ENCODE results near the gene CCDC149.

The CCDC149 gene

DNA sequence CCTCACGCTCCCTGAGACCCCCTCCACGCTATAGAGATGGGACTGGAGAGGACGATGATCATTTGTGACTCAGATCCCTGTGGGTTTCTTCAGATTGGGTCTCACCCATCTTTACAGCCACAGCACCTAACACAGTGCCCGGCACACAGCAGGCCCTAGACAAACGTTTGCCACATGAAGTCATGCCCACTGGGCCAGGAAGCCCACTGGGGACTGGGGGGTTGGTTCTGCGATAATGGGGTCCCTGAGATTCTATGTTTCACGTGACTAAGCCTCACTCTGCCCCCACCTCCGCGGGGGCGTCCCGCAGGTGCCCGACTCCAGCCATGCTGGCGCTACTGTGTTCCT is 113.7 kb downstream of the CCDC149 start:
- no peak for DNase-seq

DNA sequence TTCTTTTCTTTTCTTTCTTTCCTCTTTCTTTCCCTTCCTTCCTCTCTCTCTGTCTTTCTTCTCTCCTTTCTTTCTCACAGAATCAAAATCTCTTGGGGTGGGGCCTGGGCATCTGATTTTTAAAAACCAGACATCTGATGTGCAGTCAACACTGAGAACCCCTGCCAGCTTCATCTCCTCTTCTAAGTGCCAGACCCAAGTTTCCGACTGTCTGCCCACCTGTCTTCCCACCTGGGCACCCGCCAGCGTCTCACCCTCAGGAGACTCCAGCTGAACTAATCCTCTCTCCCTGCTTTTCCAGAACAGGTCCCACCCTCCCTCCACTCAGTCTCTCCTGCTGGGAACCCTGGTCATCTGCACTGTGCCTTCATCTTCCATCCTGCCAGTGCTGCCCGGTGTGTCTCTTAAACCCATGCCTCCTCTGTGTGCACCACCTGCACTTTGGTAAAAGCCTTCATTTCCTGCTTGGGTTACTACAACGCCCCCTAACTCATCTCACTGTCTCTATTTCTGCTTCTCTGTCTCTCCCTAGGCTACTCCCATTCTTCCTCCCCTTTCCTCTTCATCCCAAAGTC is 114.7 kb downstream of the CCDC149 start:
- no peak for DNase-seq

DNA sequence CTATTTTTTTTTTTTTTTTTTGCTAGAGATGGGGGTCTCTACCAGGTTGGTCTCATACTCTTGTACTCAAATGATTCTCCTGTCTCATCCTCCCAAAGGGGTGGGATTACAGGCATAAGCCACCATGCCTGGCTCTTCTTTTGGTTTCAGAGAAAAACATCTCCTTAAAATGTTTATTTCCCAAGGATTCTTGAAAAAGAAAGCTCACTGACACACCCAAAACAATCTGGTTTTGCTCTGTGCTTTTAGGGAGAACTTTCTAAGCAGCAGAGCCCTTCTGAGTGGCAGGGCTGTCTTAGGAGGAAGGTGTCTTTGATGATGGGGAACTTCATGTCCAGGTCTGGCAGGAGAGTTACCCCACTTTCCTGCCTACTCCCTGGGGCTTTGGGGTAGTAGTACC is 116.2 kb downstream of the CCDC149 start:
- no peak for DNase-seq

DNA sequence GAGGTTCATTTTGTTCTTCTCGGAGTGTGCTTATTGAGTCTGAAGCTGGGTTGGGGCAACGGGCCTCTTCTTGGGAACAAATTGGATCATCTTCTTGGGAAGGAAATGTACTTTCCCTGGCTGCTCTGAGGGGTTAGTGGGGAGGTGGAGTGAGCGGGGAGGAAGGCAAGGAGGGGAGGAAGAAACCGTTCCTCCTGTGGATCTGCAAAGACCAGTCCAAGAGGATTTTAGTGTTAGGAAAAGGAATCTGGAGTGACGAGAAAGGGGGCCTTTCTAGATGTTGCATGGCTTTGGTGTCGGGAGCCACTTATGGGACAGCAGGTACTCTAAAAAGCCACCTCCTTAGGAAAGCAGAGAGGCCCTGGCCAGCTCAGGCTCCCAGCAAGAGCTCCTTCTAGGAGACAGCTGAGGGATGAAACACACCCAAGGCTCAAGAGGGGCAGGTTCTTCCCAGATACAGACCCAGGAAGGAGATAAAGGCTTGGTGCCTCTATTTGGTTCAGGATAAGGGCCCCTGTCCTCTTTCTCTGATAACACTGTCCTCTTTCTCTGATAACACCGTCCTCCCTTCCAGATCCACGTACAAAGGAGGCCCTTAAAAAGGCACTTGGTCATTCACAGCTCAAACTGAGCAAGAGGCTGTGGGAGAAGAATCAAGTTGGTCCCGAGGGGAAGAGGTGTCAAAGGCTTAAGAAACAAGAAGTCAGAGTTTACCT is 117.0 kb downstream of the CCDC149 start:
- no peak for DNase-seq

DNA sequence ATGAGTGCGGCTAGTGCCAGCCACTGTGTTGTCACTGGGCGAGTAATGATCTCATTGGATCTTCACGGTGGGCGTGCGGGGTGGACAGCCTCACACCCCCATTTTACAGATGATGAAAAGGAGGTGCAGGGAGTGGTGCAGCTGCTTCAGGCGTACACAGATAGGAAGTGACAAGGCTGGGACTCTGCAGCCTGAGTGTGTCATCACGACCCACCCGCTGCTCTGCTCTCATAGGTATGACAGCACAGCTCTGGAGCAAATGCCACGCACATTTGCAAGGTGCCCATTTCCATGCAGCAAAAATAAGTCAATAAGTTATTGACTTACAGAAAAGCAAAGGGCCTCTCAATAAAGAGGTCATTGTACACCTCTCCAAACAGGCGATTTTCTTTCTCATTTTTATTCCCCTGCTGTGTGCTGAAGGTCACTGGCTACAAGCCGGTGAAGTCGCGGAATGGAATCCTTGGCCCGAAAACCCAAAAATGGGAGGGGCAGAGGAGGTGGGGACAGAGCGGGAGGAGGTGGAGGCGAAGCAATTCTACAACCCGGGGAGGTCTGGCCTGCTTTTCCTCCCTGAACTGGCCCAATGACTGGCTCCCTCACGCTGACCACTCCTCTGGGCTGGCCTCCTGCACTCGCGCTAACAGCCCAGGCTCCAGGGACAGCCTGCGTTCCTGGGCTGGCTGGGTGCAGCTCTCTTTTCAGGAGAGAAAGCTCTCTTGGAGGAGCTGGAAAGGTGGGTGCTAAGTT is 117.8 kb downstream of the CCDC149 start, which contains the start of gene SOD3:
Gene SOD3, plus strand, starts transcription at position 658 of the 750 bp plus-strand sequence. CDS start 3,949 bp downstream, outside the sequence.
- DNase-seq, result no peak

DNA sequence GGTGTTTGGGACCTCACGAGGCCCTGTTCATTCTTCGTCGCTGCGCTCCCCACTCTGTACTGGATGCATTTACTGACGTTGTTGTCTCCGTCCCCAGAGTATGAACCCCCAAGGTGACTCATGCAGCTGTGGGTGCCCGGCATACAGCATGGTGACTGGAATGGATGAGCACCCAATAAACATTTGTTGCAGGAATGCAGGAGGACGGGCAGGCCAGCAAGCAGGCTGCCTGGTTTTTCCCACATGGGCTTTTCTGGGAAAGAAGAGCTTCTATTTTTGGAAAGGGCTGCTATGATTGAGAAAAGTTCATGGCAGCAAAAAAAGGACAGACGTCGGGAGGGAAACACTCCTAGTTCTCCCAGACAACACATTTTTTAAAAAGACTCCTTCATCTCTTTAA is 118.4 kb downstream of the CCDC149 start:
- DNase-seq, result no peak

DNA sequence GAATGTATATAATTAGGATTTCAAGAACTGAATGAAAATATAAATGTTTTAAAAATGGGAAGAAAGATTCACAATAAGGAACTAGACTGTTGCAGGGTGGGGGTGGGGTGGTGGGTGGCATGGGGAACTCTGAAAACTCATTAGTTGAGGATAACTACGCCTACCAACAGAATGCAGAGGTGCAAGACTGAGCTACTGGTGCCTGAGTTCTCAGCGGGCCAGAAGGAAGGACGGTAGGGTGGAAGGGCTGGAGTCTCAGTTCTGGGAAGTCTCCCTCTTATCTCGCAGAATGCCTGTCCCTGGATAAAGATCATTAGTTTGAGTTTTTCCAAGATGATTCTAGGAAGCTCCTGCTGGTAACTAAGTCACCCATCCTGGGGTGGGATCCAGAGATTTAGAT is 118.8 kb downstream of the CCDC149 start:
- no peak for DNase-seq

DNA sequence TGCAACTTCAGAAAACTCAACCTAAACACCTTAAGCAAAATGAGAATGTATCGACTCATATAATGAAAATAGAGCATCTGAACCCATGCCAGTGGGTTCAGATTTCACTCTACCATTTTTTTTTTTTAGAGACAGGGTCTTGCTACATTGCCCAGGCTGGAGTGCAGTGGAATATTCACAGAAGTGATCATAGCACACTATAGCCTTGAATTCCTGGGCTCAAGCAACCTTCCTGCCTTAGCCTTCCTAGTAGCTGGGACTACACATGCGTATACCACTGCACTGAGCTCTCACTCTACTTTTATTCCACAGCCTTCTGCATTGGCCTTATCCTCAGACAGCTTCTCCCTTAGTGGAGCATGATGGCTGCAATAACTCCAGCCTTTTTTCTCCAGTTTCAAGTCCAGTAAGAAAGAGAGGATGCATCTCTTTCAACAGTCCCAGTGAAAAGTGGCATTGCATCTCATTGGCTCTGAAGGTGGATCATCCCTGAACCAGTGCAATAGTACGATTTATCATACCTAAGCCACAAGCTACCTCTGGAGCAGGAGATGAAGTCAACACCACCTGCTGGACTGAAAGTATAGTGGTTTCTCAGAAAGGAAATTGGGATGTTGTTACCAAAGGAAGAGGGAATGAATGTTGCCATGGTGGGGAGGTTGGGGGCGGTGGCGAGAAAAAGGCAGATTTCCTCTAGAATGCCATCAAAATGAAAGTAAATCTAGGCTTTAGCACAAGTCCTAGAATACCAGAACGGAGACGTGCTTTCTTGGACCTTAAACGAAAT is 119.4 kb downstream of the CCDC149 start:
- DNase-seq, result no peak

DNA sequence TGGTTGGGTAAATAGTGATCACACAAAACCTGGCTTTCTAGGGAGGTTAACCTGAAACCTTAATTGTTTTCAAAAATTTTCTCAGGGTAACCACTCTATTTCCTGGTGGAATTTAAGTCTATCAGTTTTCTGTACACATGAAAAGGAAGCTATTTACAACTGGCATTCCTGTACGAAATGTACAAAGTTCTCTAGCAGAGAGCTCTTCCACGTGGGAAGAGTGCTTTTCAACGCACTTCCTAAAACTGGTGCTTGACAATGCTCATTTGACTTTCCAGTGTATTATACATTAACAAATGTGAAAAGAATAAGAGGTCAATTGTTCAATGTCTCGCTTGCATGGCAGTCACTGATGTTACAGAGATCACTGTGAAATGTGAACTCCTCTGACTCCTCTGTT is 120.3 kb downstream of the CCDC149 start:
- DNase-seq, result no peak

DNA sequence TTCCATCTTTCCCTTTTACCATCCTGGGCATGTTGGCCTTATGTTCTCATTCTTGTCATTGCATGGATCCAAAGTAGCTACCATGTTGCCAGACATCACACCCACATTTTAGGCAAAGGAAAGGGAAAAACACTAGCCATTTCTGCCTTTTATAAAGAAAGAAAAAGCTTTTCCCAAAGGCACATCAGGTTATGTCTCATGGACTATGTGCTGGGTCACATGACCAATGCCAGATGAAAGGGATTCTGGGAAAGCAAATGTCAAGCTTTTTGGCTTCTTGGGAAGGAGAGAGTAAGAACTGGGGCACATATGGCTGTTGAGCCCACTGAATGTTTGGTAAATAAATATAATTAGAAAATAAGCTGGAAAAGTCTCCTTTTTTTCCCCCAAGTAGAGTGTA is 121.8 kb downstream of the CCDC149 start:
- no peak for DNase-seq

DNA sequence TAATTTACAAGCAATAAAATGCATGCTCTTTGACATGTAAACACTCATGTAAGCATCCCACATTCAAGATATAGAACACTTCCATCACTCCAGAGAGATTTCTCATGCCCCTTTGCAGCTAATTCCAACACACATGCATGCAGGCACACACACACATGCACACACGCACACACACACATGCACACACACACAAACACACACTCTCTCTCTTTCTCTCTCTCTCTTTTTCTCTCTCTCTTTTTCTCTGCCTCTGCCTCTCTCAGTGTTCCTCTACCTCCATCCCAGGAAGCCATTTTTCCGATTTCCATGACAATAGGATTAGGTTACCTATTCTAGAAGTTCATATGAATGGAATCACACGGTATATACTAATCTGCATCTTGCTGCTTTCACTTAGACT is 129.3 kb downstream of the CCDC149 start:
- no peak for DNase-seq

DNA sequence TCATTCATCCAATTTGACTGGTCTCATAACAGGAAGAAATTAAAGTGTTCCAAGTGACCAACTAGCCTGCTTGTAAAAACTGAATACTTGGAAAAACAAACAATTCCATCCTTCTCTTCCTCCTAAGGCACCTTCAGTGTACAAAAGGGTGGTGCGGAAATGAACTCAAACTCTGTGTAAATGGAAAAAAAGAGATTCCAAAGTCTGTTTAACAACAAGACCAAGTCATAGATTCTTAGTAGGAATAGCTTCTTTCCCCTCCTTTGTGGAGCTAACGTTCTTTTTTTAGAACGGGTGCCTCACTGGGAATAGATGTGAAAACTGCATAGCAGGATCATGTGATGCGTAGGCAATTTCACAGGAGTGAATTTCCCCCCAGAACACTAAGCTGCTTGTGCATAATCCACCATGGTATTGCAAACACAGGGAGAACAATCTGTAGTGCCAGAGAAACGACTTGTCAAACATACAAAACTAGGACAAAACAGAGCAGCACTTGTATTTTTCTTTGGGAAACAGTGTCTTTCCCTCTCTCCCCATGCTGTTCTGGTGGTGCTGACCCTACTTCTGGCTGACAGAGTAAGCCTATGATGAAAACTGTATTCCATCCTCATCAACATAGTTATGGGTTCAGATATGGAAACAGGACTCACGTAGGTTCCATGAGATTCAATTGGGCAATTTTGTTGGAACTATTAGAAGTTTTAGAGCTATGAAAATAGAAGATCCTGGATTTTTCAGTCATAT is 130.7 kb downstream of the CCDC149 start:
- DNase-seq, result no peak

DNA sequence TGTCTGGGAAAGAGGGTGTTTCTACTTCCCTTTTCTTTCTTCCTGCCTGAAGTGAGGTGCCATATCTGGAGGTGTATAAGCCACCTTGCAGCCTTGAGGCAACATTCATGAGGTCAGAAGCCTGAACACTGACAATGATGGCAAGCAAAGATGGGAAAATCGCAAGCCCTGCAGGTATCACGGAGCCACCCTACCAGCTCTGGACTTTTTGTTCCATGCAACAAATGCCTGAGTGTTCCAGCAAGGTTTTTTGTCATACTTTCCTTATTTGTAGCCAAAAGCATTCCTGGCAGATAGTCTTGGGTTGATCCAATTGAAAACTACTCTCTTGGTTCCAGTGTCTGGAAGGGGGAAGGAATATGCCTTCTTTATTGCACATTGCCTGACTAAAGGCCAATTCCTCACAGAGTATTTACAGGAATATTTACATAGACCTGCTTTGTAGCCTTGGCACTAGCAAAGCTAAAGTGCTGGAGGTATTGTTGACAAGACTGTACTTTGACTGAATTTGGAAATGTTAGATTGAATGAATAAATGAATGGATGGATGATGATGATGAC is 131.8 kb downstream of the CCDC149 start:
- DNase-seq, result no peak

DNA sequence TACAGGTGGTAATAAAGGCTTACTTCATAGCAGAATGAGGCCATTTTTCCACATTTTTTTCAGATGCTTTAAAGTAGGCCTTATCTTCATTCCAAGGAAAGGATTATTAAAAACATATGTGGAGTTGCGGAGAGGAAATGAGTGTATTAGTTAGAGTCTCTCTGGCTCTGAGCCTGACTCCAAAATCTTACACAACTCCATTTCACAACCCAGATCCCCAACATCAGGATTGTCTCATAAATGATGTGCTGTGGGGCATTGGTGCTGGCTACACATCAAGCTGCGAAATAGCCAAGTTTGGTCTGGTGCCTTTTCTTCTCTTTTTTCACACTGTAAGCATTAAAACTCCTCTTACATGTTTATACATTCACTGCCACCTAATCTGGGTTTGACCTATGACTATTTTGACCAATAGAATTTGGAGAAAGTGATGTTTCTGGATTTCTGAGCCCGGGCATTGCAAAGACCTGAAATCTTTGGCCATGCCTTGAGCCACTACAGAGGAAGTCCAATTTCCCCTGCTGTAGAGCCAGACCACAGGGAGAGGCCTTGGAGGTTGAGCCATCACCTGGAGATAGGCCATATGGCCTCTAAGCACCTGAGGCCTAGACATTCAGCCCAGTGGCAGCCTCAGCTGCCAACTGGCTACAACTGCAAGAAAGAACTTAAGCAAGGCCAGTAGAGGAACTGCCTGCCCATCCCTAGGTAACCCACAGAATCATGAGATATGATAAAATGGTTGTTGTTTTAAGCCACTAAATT is 134.2 kb downstream of the CCDC149 start:
- no peak for DNase-seq

DNA sequence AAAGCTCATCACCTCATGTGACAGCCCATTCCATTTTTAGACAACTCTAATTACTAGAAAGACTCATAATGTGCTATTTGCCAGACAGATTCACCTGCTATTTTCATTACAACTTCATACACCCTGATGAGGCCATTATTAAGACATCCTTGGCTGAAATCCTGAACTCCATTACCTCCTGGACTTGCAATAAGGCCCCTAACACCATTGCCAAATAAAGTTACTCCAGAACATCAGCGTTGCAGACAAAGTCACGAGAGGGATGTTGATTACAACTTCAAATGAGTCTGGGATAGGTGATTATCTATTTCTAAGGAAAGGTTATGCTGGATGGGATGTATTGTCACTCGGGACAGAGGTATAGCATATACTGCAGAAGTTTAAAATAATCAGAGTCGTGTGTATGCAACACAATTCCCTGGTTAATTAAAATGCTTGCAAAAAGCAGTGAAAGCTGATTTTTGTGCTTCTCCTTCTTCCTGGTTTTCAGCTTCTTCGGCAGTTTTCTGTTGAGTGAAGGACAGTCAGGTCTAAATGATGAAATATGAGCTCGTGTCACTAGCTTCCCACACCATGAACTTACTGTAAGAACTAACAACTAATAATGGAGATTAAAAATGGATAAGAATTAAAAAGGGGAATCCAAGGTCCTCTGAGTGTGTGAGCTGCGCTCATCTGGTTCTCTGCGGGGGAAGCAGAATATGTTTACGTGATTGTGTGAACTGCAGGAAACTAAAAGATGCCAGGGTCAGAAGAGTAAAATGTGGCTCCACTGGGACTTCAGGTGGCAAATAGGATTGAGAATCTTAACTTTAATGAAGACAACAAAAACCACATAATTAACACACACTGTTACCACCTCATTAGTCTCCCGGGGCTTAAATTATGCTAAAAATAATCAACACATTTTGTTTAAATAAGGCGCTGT is 135.0 kb downstream of the CCDC149 start:
- no peak for DNase-seq

DNA sequence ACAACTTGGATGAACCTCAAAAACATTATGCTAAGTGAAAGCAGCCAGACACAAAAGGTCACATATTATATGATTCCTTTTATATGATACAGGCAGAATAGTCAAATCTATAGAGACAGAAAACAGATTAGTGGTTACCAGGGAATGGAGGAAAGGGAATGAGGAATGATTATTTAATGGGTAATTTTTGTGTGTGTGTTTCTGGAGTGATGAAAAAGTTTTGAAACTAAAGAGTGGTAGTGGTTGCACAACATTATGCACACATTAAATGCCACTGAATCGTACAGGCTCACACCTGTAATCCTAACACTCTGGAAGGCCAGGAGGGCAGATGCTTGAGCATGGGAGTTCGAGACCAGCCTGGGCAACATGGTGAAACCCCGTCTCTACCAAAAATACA is 137.1 kb downstream of the CCDC149 start:
- DNase-seq, result no peak

DNA sequence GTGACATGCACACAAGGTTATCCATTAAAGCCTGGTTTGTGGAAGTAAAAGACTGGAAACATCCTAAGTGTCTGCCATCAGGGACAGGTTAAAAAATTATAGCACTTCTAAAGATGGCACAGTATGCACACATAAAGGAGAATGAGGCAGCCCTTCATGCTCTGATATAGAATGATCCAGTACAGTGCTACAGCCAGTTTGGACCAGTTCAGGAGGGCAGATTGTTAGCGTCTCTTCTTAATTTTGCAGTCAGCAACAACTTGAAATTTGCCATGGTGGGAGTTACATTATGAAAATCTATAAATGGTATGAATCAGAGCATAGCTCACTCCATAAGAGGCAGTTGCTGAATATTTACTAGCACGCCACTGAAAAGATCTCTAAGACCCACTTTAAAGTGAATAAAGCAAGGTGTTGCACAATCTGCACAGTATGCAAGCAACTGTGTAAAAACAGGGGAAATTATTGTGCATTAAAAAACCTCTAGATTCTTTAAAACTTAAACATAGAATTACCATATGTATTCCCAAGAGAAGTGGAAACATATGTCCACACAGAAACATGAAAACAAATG is 137.7 kb downstream of the CCDC149 start:
- DNase-seq, result no peak

DNA sequence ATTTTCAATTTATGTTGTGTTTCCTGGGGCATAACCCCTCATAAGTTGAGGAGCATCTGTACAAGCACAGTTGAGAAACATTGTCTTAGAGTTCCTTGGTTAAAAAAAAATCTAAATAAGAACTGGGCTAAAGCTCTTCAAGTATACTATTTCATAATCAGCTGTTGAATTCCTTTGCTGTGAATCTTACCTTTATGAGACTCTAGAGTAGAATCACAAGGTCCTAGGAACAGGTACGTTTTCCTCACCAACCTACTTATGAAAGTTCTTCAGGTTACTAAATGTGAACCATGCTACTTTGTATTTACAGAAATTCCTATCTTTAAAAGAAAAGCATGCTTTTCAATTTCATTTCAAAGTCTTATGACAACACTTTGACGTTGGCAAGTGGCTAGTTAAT is 138.4 kb downstream of the CCDC149 start:
- no peak for DNase-seq

DNA sequence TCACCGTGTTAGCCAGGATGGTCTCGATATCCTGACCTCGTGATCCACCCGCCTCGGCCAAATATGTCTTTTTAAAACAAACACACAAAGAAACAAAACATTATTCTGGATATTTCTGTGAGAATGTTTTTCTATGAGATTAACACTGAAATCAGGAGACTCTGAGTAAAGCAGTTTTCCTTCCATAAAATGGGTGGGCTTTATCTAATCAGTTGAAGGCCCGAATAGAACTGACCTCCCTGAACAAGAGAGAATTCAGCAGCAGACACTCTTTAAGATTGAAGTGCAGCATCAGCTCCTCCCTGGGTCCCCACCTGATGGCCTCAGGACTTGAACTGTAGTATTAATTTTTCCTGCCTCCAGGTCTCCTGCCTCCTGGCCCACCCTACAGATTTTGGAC is 139.9 kb downstream of the CCDC149 start:
- DNase-seq, result no peak

DNA sequence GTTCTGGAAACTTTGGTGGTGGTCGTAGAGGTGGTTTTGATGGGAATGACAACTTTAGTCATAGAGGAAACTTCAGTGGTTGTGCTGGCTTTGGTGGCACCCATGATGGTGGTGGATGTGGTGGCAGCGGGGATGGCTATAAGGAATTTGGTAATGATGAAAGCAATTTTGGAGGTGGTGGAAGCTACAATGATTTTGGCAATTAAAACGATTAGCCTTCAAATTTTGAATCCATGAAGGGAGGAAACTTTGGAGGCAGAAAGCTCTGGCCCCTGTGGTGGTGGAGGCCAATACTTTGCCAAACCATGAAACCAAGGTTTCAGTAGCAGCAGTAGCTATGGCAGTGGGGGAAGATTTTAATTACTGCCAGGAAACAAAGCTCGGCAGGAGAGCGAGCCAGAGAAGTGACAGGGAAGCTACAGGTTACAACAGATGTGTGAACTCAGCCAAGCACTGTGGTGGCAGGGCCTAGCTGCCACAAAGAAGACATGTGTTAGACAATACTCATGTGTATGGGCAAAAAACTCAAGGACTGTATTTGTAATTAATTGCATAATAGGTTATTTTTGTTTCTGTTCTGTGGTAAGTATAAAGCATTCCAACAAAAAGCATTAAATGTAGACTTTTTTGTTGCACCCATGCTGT is 140.7 kb downstream of the CCDC149 start:
- DNase-seq, result no peak

Measured in activated CD4-positive, CD25-positive, alpha-beta regulatory T cell treated with anti-CD3 and anti-CD28 coated beads, Interleukin-2, amount 50 U/mL, for 72 hours (primary cell).